Mucosa of rectum (tissue), 2 donors: Measurements from ENCODE around the gene GRM8.

Source experiments
- H3K27ac ChIP-seq, 2 donors: one replicate each; pipeline ENCODE4 v1.7.0; 2013; ENCODE audit warnings: inconsistent platforms in 2 of 2, low read depth in 2 of 2, low read length in 2 of 2
- H3K27me3 ChIP-seq, 2 donors: one replicate each; pipeline ENCODE4 v1.7.0; 2013; ENCODE audit warnings: low read length in 2 of 2; ENCODE audit not compliant: control insufficient read depth in 2 of 2, insufficient read depth in 2 of 2
- H3K36me3 ChIP-seq, 2 donors: one replicate each; pipeline ENCODE4 v1.7.0; 2013; ENCODE audit warnings: low read length in 2 of 2; ENCODE audit not compliant: control insufficient read depth in 2 of 2, insufficient read depth in 2 of 2
- H3K4me1 ChIP-seq, 2 donors: one replicate each; pipeline ENCODE4 v1.7.0; 2013; ENCODE audit warnings: low read length in 2 of 2, mild to moderate bottlenecking in 1 of 2; ENCODE audit not compliant: control insufficient read depth in 2 of 2, insufficient read depth in 2 of 2
- H3K4me3 ChIP-seq, 2 donors: one replicate each; pipeline ENCODE4 v1.7.0; 2013; ENCODE audit warnings: low read length in 2 of 2
- H3K9ac ChIP-seq, 2 donors: one replicate each; pipeline ENCODE4 v1.7.0; 2013; ENCODE audit warnings: low read length in 2 of 2, low read depth in 1 of 2, mild to moderate bottlenecking in 1 of 2
- H3K9me3 ChIP-seq, 2 donors: one replicate each; pipeline ENCODE4 v1.7.0; 2013; ENCODE audit warnings: low read length in 2 of 2; ENCODE audit not compliant: control insufficient read depth in 2 of 2
- donor health status: healthy.
- donor health status: Normal muscosa, but diverticular disease.

Gene GRM8

DNA sequence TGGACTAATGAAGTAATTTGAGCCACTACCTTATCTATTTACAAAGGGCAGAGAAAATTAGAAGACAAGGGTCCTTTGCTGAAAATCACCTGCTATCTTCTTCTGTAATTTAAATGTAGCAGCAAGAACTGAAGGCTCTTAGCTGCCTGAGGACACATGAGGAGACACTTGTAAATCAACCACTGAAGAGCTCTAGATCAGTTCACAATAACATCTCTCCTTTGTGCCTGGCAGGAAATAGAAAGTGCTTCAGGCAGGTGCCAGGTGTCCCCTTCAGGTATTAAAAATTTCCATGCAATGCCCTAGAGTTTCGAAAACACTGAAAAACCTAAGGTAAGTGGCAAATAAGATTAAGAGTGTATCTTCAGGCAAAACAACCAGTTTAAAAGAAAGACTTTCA is 474.6 kb downstream of the GRM8 start:
- Histone ChIP-seq H3K27ac (no peak overlapping the region), H3K4me1 (no peaks in the 10 kb centered on the region), H3K27me3 (no peaks in the 10 kb centered on the region), H3K9ac (no peak overlapping the region), H3K36me3 (no peaks in the 10 kb centered on the region), H3K4me3 (no peak overlapping the region), H3K9me3 (no peaks in the 10 kb centered on the region)

DNA sequence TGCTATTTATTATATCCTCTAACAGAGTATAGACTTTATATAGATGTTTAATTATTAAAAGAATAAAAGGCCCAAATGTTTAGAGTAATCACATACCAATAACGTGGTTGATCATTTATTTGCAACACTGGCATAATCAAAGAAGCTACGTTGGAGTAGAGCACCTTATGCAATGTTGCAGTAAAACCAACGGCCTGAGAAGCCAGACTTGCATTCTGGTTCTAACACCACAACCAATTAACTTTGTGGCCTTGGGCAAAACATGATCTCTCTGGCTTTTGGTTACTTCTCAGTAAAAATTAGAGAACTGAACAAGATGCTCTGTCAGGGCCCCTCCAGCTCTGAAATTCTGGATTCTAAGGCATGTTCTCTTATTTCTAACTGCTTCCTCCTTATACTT is 476.2 kb downstream of the GRM8 start:
- Histone ChIP-seq H3K4me1 (no peaks in the 10 kb centered on the region), H3K27ac (no peak overlapping the region), H3K4me3 (no peak overlapping the region), H3K27me3 (no peaks in the 10 kb centered on the region), H3K36me3 (no peaks in the 10 kb centered on the region), H3K9me3 (no peaks in the 10 kb centered on the region), H3K9ac (no peak overlapping the region)

DNA sequence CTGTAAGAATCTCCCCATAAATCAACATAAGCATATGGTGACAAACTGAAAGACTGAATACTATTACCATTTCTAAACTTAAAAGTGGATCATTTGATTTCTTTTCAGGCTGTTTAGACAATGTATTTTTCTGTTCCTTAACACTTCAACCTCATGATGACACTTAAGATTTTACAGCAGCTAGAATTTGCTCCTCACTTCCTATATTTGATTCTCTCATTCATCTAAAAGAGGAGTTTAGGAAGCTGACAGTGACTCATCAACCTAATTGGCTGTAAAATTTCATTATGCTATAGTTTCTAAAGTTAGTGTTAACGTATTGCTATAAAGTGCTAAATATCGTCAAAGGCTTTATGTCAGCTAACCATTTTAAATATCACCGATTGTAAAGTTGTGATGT is 478.7 kb downstream of the GRM8 start:
- Histone ChIP-seq H3K9ac (no peak overlapping the region), H3K4me1 (no peaks in the 10 kb centered on the region), H3K36me3 (no peaks in the 10 kb centered on the region), H3K27ac (no peak overlapping the region), H3K4me3 (no peak overlapping the region), H3K27me3 (no peaks in the 10 kb centered on the region), H3K9me3 (no peaks in the 10 kb centered on the region)

- Histone ChIP-seq H3K4me3 (no peak overlapping the region), H3K27me3 (no peaks in the 10 kb centered on the region), H3K27ac (no peak overlapping the region), H3K9ac (no peak overlapping the region), H3K9me3 (no peaks in the 10 kb centered on the region), H3K36me3 (no peaks in the 10 kb centered on the region), H3K4me1 (no peaks in the 10 kb centered on the region)
Observed at GRCh38 chr7:126768836-126769235, 483.9 kb downstream of the GRM8 start.

DNA sequence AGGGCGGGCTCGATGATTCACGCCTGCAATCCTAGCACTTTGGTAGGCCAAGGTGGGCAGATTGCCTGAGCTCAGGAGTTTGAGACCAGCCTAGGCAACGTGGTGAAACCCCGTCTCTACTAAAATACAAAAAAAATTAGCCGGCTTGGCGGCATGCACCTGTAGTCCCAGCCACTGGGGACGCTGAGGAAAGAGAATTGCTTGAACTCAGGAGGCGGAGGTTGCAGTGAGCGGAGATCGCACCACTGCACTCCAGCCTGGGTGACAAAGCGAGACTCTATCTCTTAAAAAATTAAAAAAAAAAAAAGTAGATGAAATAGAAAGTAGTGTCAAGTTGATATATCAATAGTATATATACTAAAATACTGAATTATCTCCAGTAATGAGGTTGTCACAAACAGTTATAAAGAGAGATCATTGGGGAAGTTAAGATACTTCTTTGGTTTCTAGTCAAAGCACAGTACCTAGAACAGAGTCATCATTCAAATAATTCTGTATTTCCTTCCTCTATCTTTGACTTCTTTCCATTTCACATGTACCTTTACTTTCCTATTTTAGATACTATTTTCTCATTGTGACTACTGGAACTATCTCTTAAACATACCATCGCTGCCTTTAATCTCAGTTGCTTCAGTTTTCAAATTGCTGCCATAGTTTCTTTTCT is 491.7 kb downstream of the GRM8 start:
- no peak overlapping the region for H3K27ac ChIP-seq
- H3K36me3 ChIP-seq = no peaks in the 10 kb centered on the region
- no peak overlapping the region for H3K4me3 ChIP-seq
- no peak overlapping the region for H3K9ac ChIP-seq
- H3K27me3 ChIP-seq = no peaks in the 10 kb centered on the region
- H3K4me1 ChIP-seq = no peaks in the 10 kb centered on the region
- H3K9me3 ChIP-seq = no peaks in the 10 kb centered on the region

- Histone ChIP-seq H3K4me3 (no peak overlapping the region), H3K27me3 (no peaks in the 10 kb centered on the region), H3K9me3 (no peaks in the 10 kb centered on the region), H3K4me1 (no peaks in the 10 kb centered on the region), H3K27ac (no peak overlapping the region), H3K9ac (no peak overlapping the region), H3K36me3 (no peaks in the 10 kb centered on the region)
Observed at GRCh38 chr7:126755381-126755780, 497.4 kb downstream of the GRM8 start.

GRCh38 chr7:126750207-126750911 is 502.4 kb downstream of the GRM8 start:
- Histone ChIP-seq H3K36me3 (no peaks in the 10 kb centered on the region), H3K27ac (no peak overlapping the region), H3K4me3 (no peak overlapping the region), H3K4me1 (no peaks in the 10 kb centered on the region), H3K27me3 (no peaks in the 10 kb centered on the region), H3K9ac (no peak overlapping the region), H3K9me3 (no peaks in the 10 kb centered on the region)

DNA sequence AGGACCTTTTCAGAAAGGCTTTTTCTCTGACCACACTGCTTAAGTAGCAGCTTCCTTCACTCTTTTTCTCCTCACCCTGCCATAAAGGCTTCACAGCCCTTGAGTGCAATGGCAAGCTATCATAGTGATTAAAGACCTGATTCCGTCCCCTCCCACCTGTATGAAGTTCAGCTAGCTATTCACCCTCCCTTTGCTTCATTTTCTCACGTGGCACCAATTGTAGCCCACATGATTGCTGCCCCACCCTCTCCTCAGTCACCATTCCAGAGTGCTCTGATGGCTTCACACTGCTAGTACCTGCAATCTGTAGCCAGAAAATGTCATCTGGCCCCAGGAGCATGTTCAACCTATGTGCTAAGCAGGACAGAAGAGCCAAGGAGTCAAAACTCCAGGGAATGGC is 523.8 kb downstream of the GRM8 start:
- H3K4me3 ChIP-seq = no peak overlapping the region
- H3K27me3 ChIP-seq = no peaks in the 10 kb centered on the region
- no peaks in the 10 kb centered on the region for H3K36me3 ChIP-seq
- H3K9me3 ChIP-seq = no peaks in the 10 kb centered on the region
- H3K4me1 ChIP-seq = no peaks in the 10 kb centered on the region
- no peak overlapping the region for H3K27ac ChIP-seq
- H3K9ac ChIP-seq = no peak overlapping the region

GRCh38 chr7:126727930-126728391 is 524.8 kb downstream of the GRM8 start:
- no peaks in the 10 kb centered on the region for H3K27me3 ChIP-seq
- H3K9ac ChIP-seq = no peak overlapping the region
- no peaks in the 10 kb centered on the region for H3K4me1 ChIP-seq
- no peak overlapping the region for H3K4me3 ChIP-seq
- H3K27ac ChIP-seq = no peak overlapping the region
- no peaks in the 10 kb centered on the region for H3K9me3 ChIP-seq
- no peaks in the 10 kb centered on the region for H3K36me3 ChIP-seq

DNA sequence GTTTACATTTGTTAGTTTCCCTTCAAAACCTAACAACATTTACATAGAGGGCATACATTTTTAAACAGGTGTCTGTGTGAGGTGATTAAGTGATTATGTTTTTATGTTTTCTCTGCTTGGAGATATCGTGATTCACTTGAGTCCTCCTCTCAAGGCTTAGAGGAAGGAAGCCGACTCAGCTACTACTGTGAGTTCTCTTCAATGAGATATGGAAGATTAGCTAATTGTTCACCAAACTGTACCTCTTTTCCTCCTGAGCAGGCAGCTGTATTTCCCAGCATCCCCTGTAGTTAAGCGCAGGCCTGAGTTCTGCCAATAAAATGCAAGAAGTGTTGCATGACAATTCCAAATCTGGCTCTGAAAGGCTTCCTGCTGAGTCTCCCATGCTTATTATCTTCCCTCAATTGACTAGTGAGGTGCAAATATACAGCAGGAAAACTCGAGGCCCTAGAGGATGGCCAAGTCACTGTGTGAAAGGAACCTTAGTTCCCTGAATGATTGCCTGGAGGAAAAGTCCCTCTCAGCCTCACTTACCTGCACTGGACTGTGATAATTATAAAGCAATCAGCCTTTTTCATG is 528.7 kb downstream of the GRM8 start:
- Histone ChIP-seq H3K36me3 (no peaks in the 10 kb centered on the region), H3K4me1 (no peaks in the 10 kb centered on the region), H3K27ac (no peak overlapping the region), H3K4me3 (no peak overlapping the region), H3K27me3 (no peaks in the 10 kb centered on the region), H3K9ac (no peak overlapping the region), H3K9me3 (no peaks in the 10 kb centered on the region)
